Measurements from ENCODE around the gene SCN5A.

Gene SCN5A

GRCh38 chr3:38647217-38647970 is 2.1 kb downstream of the SCN5A start:
- no peak for DNase-seq (ENCODE audit: low spot score)

GRCh38 chr3:38646630-38647029 is 2.9 kb downstream of the SCN5A start:
- no peak for DNase-seq (ENCODE audit: low spot score)

GRCh38 chr3:38646062-38646461 is 3.4 kb downstream of the SCN5A start:
- no peak for DNase-seq (ENCODE audit: low spot score)

- no peak for DNase-seq (ENCODE audit: low spot score)
Observed at GRCh38 chr3:38645601-38646000, 3.9 kb downstream of the SCN5A start.

- no peak for DNase-seq (ENCODE audit: low spot score)
Observed at GRCh38 chr3:38645076-38645475, 4.4 kb downstream of the SCN5A start.

- no peak for DNase-seq (ENCODE audit: low spot score)
Observed at GRCh38 chr3:38644662-38645053, 4.8 kb downstream of the SCN5A start.

GRCh38 chr3:38644016-38644661 is 5.3 kb downstream of the SCN5A start:
- no peak for DNase-seq (ENCODE audit: low spot score)

GRCh38 chr3:38643592-38643991 is 5.9 kb downstream of the SCN5A start:
- DNase-seq (ENCODE audit: low spot score): no peak

- no peak for DNase-seq (ENCODE audit: low spot score)
Observed at GRCh38 chr3:38643090-38643489, 6.4 kb downstream of the SCN5A start.

GRCh38 chr3:38641461-38642110 is 7.9 kb downstream of the SCN5A start:
- DNase-seq (ENCODE audit: low spot score): no peak

- DNase-seq (ENCODE audit: low spot score): no peak
Observed at GRCh38 chr3:38640661-38641452, 8.6 kb downstream of the SCN5A start.

- no peak for DNase-seq (ENCODE audit: low spot score)
Observed at GRCh38 chr3:38638354-38638753, 11.1 kb downstream of the SCN5A start.

GRCh38 chr3:38637906-38638305 is 11.6 kb downstream of the SCN5A start:
- no peak for DNase-seq (ENCODE audit: low spot score)

GRCh38 chr3:38636881-38637280 is 12.6 kb downstream of the SCN5A start:
- no peak for DNase-seq (ENCODE audit: low spot score)

- no peak for DNase-seq (ENCODE audit: low spot score)
Observed at GRCh38 chr3:38636464-38636863, 13.0 kb downstream of the SCN5A start.

GRCh38 chr3:38634111-38634510 is 15.4 kb downstream of the SCN5A start:
- DNase-seq (ENCODE audit: low spot score): no peak

- DNase-seq (ENCODE audit: low spot score): no peak
Observed at GRCh38 chr3:38632989-38633388, 16.5 kb downstream of the SCN5A start.

GRCh38 chr3:38630606-38631005 is 18.9 kb downstream of the SCN5A start:
- DNase-seq (ENCODE audit: low spot score): no peak

GRCh38 chr3:38630070-38630469 is 19.4 kb downstream of the SCN5A start:
- DNase-seq (ENCODE audit: low spot score): no peak

- DNase-seq (ENCODE audit: low spot score): no peak
Observed at GRCh38 chr3:38628835-38629234, 20.7 kb downstream of the SCN5A start.

- DNase-seq (ENCODE audit: low spot score): peak; percentile 31
Observed at GRCh38 chr3:38627956-38628355, 21.5 kb downstream of the SCN5A start.

- no peak for DNase-seq (ENCODE audit: low spot score)
Observed at GRCh38 chr3:38626171-38626570, 23.3 kb downstream of the SCN5A start.

GRCh38 chr3:38623539-38623938 is 25.9 kb downstream of the SCN5A start:
- no peak for DNase-seq (ENCODE audit: low spot score)

Data from GM03348 (cell line).